ENCODE data around the gene CPLX1. TPM values are rescaled to one million over a fixed set of nuclear protein-coding genes. Genes with fewer than 3 reads are reported as not detected.
A peak's percentile ranks its signal among the peaks of the same experiment; 100 is the strongest.
"Not testable (repeated sequence)": the region's sequence is repeated elsewhere in the genome, so short reads cannot be mapped to it uniquely, and the experiment has no call there.

The CPLX1 gene
- total RNA-seq, 2 donors from 2014 or later: 0.11 to 1.9 TPM

GRCh38 chr4:749698-750666, 75.9 kb downstream of the CPLX1 start:
- H3K36me3 Mint-ChIP-seq: peaks cover 0 to 7% of the 10 kb centered on the region in 2 donors
- no peaks in the 10 kb centered on the region for H3K9me3 Mint-ChIP-seq
- ATAC-seq: no peak
- H3K27ac Mint-ChIP-seq: no peak overlapping the region
- DNase-seq (ENCODE audit: low spot score in 2 of 2): no peak

GRCh38 chr4:748461-748860, 77.5 kb downstream of the CPLX1 start:
- peak overlapping the region in 1 of 2 donors; percentile 55 for H3K27ac Mint-ChIP-seq
- no peak for ATAC-seq
- H3K36me3 Mint-ChIP-seq: peaks cover 0 to 13% of the 10 kb centered on the region in 2 donors
- H3K9me3 Mint-ChIP-seq: no peaks in the 10 kb centered on the region
- no peak for DNase-seq (ENCODE audit: low spot score in 2 of 2)

GRCh38 chr4:747546-748170, 78.3 kb downstream of the CPLX1 start:
- H3K36me3 Mint-ChIP-seq: peaks cover 0 to 13% of the 10 kb centered on the region in 2 donors
- ATAC-seq: no peak
- no peak for DNase-seq (ENCODE audit: low spot score in 2 of 2)
- H3K27ac Mint-ChIP-seq: peak overlapping the region in 1 of 2 donors; percentile 48
- H3K9me3 Mint-ChIP-seq: no peaks in the 10 kb centered on the region

GRCh38 chr4:744212-744841, 81.6 kb downstream of the CPLX1 start:
- H3K27ac Mint-ChIP-seq: no peak overlapping the region
- no peaks in the 10 kb centered on the region for H3K9me3 Mint-ChIP-seq

GRCh38 chr4:743463-744211, 82.3 kb downstream of the CPLX1 start:
- no peak for DNase-seq (ENCODE audit: low spot score in 2 of 2)
- Mint-ChIP-seq H3K36me3 (peaks cover 0 to 13% of the 10 kb centered on the region in 2 donors), H3K9me3 (no peaks in the 10 kb centered on the region), H3K27ac (no peak overlapping the region)
- ATAC-seq: no peak

More at GRCh38 chr4:744212-744841, 81.6 kb downstream of the CPLX1 start:
- no peak for DNase-seq (ENCODE audit: low spot score in 2 of 2)
- H3K36me3 Mint-ChIP-seq: peaks cover 0 to 13% of the 10 kb centered on the region in 2 donors
- ATAC-seq: no peak

GRCh38 chr4:742742-743311, 83.1 kb downstream of the CPLX1 start:
- Mint-ChIP-seq H3K9me3 (no peaks in the 10 kb centered on the region), H3K36me3 (peaks cover 0 to 9% of the 10 kb centered on the region in 2 donors), H3K27ac (no peak overlapping the region)
- DNase-seq (ENCODE audit: low spot score in 2 of 2) (peak; percentile 72 to 86), ATAC-seq (peak; percentile 88 to 93)

GRCh38 chr4:742096-742741, 83.7 kb downstream of the CPLX1 start:
- H3K27ac Mint-ChIP-seq: no peak overlapping the region
- DNase-seq (ENCODE audit: low spot score in 2 of 2): no peak
- H3K36me3 Mint-ChIP-seq: peaks cover 0 to 6% of the 10 kb centered on the region in 2 donors
- no peaks in the 10 kb centered on the region for H3K9me3 Mint-ChIP-seq
- ATAC-seq: peak; percentile 13 to 48

GRCh38 chr4:740656-741282, 85.2 kb downstream of the CPLX1 start:
- H3K9me3 Mint-ChIP-seq: no peaks in the 10 kb centered on the region
- H3K36me3 Mint-ChIP-seq: peaks cover 0 to 6% of the 10 kb centered on the region in 2 donors
- DNase-seq (ENCODE audit: low spot score in 2 of 2): no peak
- H3K27ac Mint-ChIP-seq: no peak overlapping the region
- ATAC-seq: no peak

GRCh38 chr4:740011-740410, 85.9 kb downstream of the CPLX1 start:
- ATAC-seq (no peak), DNase-seq (ENCODE audit: low spot score in 2 of 2) (no peak)
- Mint-ChIP-seq H3K36me3 (peaks cover 0 to 6% of the 10 kb centered on the region in 2 donors), H3K27ac (no peak overlapping the region), H3K9me3 (no peaks in the 10 kb centered on the region)

GRCh38 chr4:739569-739968, 86.4 kb downstream of the CPLX1 start:
- ATAC-seq: no peak
- Mint-ChIP-seq H3K27ac (no peak overlapping the region), H3K36me3 (peaks cover 0 to 5% of the 10 kb centered on the region in 2 donors), H3K9me3 (no peaks in the 10 kb centered on the region)
- no peak for DNase-seq (ENCODE audit: low spot score in 2 of 2)

GRCh38 chr4:738781-739280, 87.1 kb downstream of the CPLX1 start:
- no peaks in the 10 kb centered on the region for H3K36me3 Mint-ChIP-seq
- ATAC-seq: no peak
- H3K9me3 Mint-ChIP-seq: no peaks in the 10 kb centered on the region
- no peak for DNase-seq (ENCODE audit: low spot score in 2 of 2)
- no peak overlapping the region for H3K27ac Mint-ChIP-seq

- not testable (repeated sequence) for H3K36me3 Mint-ChIP-seq; ATAC-seq; H3K27ac Mint-ChIP-seq; DNase-seq (ENCODE audit: low spot score in 2 of 2); H3K9me3 Mint-ChIP-seq
Measured at GRCh38 chr4:736561-736960, 89.4 kb downstream of the CPLX1 start.

GRCh38 chr4:735583-735982, 90.3 kb downstream of the CPLX1 start:
- Mint-ChIP-seq H3K9me3 (no peaks in the 10 kb centered on the region), H3K27ac (no peak overlapping the region), H3K36me3 (peaks cover 3 to 12% of the 10 kb centered on the region in 2 donors)
- DNase-seq (ENCODE audit: low spot score in 2 of 2) (no peak), ATAC-seq (no peak)
